Hematopoietic multipotent progenitor cell treated with erythropoietin and hydrocortisone succinate and interleukin-3 and kit ligand, for 6 days (in vitro differentiated cells): Measurements from ENCODE around the gene TEKTIP1.

ENCODE experiments used
- DNase-seq: peaks from one replicate; pipeline ENCODE4 v3.0.0-alpha.2; 2015

TEKTIP1 gene

GRCh38 chr19:3538965-3539755, at the start of gene TEKTIP1:
TEKTIP1 (plus strand) TSS chr19:3539174; CDS start chr19:3539178, 4 bp downstream.
- DNase-seq, result no peak

GRCh38 chr19:3491396-3492119, 47.4 kb upstream of the TEKTIP1 start:
- DNase-seq, result no peak

- DNase-seq, result no peak
Observed at GRCh38 chr19:3492131-3492839, 46.7 kb upstream of the TEKTIP1 start.

GRCh38 chr19:3492919-3493318, 46.1 kb upstream of the TEKTIP1 start:
- DNase-seq, result no peak

- DNase-seq, result no peak
Observed at GRCh38 chr19:3493651-3494050, 45.3 kb upstream of the TEKTIP1 start.

- peak; percentile 51 for DNase-seq
Observed at GRCh38 chr19:3494051-3494450, 44.9 kb upstream of the TEKTIP1 start.

GRCh38 chr19:3494559-3494958, 44.4 kb upstream of the TEKTIP1 start:
- DNase-seq, result no peak

- no peak for DNase-seq
Observed at GRCh38 chr19:3496392-3497273, 42.3 kb upstream of the TEKTIP1 start.

- DNase-seq, result no peak
Observed at GRCh38 chr19:3497757-3498520, 41.0 kb upstream of the TEKTIP1 start.

GRCh38 chr19:3499738-3500428, 39.1 kb upstream of the TEKTIP1 start:
- peak; percentile 22 for DNase-seq

GRCh38 chr19:3500429-3501101, 38.4 kb upstream of the TEKTIP1 start, which contains the start of gene DOHH:
DOHH (minus strand) TSS chr19:3500674; CDS start chr19:3496814, 3,860 bp downstream.
- DNase-seq, result peak; percentile 99

GRCh38 chr19:3501780-3502179, 37.2 kb upstream of the TEKTIP1 start:
- DNase-seq, result no peak

- peak; percentile 65 for DNase-seq
Observed at GRCh38 chr19:3503036-3503572, 35.9 kb upstream of the TEKTIP1 start.

GRCh38 chr19:3504735-3505134, 34.2 kb upstream of the TEKTIP1 start:
- DNase-seq, result no peak

GRCh38 chr19:3505598-3506383, 33.2 kb upstream of the TEKTIP1 start, which contains the start of gene FZR1:
FZR1 (plus strand) TSS chr19:3506311; CDS start chr19:3522990, 16,679 bp downstream.
- DNase-seq, result peak; percentile 99

- DNase-seq, result peak; percentile 43
Observed at GRCh38 chr19:3506384-3507340, 32.3 kb upstream of the TEKTIP1 start.

- DNase-seq, result no peak
Observed at GRCh38 chr19:3507371-3508120, 31.4 kb upstream of the TEKTIP1 start.
